SK-N-SH (cell line): ENCODE measurements around the gene ADAMTS9. TPM values are rescaled to one million over a fixed set of nuclear protein-coding genes. Genes with fewer than 3 reads are reported as not detected.

Experiments
- CTCF ChIA-PET: fragments of 300-600, 350-600 bp; formaldehyde crosslinking; extraction: SDS; loops from one replicate; lab custom pipeline; 2021; lab: Yijun Ruan, JAX
- POLR2A ChIA-PET: fragments of 350-600 bp; sonication (Branson Sonifier 250); formaldehyde crosslinking; extraction: SDS; loops from one replicate; lab custom pipeline; 2020; ENCODE audit warnings: antibody characterized with exemption, inconsistent platforms; lab: Yijun Ruan, JAX
- DNase-seq: peaks from one replicate; pipeline ENCODE4 v3.0.0; 2012
- H2AFZ ChIP-seq: fragments of 200-600 bp; sonication (generic); 2 replicates; pipeline ENCODE4 v1.8.1; 2016; ENCODE audit warnings: antibody characterized with exemption, mild to moderate bottlenecking, low read depth
- H3F3A ChIP-seq: fragments of 200-600 bp; sonication (generic); replicated peaks from 2 replicates; pipeline ENCODE3; 2016; ENCODE audit warnings: antibody characterized with exemption, mild to moderate bottlenecking; ENCODE audit not compliant: insufficient read depth
- H3K27ac ChIP-seq, 2 experiments: fragments of 200-500 bp in 1 of 2; fragments of 200-600 bp in 1 of 2; sonication (Bioruptor generic) in 1 of 2; sonication (generic), shearing (Covaris generic) in 1 of 2; 2 replicates each; pipeline versions ENCODE4 v1.5.1 to v1.6.1; 2014 to 2016; ENCODE audit warnings: low read depth in 2 of 2, inconsistent platforms in 1 of 2, low read length in 1 of 2, mild to moderate bottlenecking in 1 of 2, mixed read lengths in 1 of 2
- H3K27me3 ChIP-seq: fragments of 200-600 bp; sonication (generic), shearing (Covaris generic); 2 replicates; pipeline ENCODE4 v1.6.1; 2016; ENCODE audit warnings: mixed run types; ENCODE audit not compliant: insufficient read depth
- H3K36me3 ChIP-seq, 2 experiments: fragments of 200-500 bp in 1 of 2; fragments of 200-600 bp in 1 of 2; sonication (Bioruptor generic) in 1 of 2; sonication (generic) in 1 of 2; replicated peaks in 1 of 2; 2 replicates each; pipeline versions ENCODE3 to v1.5.1; 2014 to 2016; ENCODE audit warnings: low read length in 1 of 2, mild to moderate bottlenecking in 1 of 2; ENCODE audit not compliant: insufficient read depth in 2 of 2, control insufficient read depth in 1 of 2
- H3K4me1 ChIP-seq, 2 experiments: fragments of 200-500 bp in 1 of 2; fragments of 200-600 bp in 1 of 2; sonication (Bioruptor generic) in 1 of 2; sonication (generic), shearing (Covaris generic) in 1 of 2; 2 replicates each; pipeline versions ENCODE4 v1.5.1 to v1.6.1; 2014 to 2016; ENCODE audit warnings: low read depth in 1 of 2, low read length in 1 of 2, mixed run types in 1 of 2; ENCODE audit not compliant: insufficient read depth in 2 of 2, control insufficient read depth in 1 of 2
- H3K4me2 ChIP-seq: fragments of 200-600 bp; sonication (generic), shearing (Covaris generic); 2 replicates; pipeline ENCODE4 v1.6.1; 2017; ENCODE audit warnings: mixed run types
- H3K4me3 ChIP-seq, 2 experiments: fragments of 200-500 bp in 1 of 2; fragments of 200-600 bp in 1 of 2; sonication (Bioruptor generic) in 1 of 2; sonication (generic), shearing (Covaris generic) in 1 of 2; 2 replicates each; pipeline versions ENCODE4 v1.5.1 to v1.8.1; 2014 to 2016; ENCODE audit warnings: low read depth in 2 of 2, inconsistent platforms in 1 of 2, low read length in 1 of 2, mild to moderate bottlenecking in 1 of 2, mixed read lengths in 1 of 2, moderate library complexity in 1 of 2
- H3K79me2 ChIP-seq: fragments of 200-600 bp; sonication (generic); 2 replicates; pipeline ENCODE4 v1.8.1; 2017; ENCODE audit warnings: mild to moderate bottlenecking; ENCODE audit not compliant: insufficient read depth
- H3K9ac ChIP-seq: fragments of 200-600 bp; sonication (generic); 2 replicates; pipeline ENCODE4 v1.6.1; 2017; ENCODE audit warnings: mixed run types
- H3K9me2 ChIP-seq: fragments of 200-600 bp; sonication (generic); 2 replicates; pipeline ENCODE4 v1.6.1; 2017; ENCODE audit warnings: mixed run types
- H3K9me3 ChIP-seq: fragments of 200-600 bp; sonication (generic); 2 replicates; pipeline ENCODE4 v1.6.1; 2017; ENCODE audit warnings: mixed run types, mild to moderate bottlenecking, moderate library complexity
- H4K20me1 ChIP-seq: fragments of 200-600 bp; sonication (generic); 2 replicates; pipeline ENCODE4 v1.6.1; 2017; ENCODE audit warnings: mild to moderate bottlenecking, mixed run types; ENCODE audit not compliant: insufficient read depth
- CHD2 ChIP-seq: fragments of 150-350 bp; IDR thresholded peaks from 2 replicates; pipeline ENCODE4 v1.6.1; 2018; ENCODE audit warnings: low read length; ENCODE audit not compliant: partially characterized antibody
- EZH2phosphoT487 ChIP-seq: fragments of 200-600 bp; sonication (generic); IDR thresholded peaks from 2 replicates; pipeline ENCODE4 v1.6.1; 2017; ENCODE audit warnings: low read depth, mixed run types, mild to moderate bottlenecking, antibody characterized with exemption, moderate library complexity, borderline replicate concordance
- FOXM1 ChIP-seq: IDR thresholded peaks from 2 replicates; pipeline ENCODE4 v1.4.0; 2012; ENCODE audit warnings: low read depth, mild to moderate bottlenecking
- GABPA ChIP-seq: IDR thresholded peaks from 2 replicates; pipeline ENCODE4 v1.4.0; 2012; ENCODE audit warnings: low read depth, mild to moderate bottlenecking
- JUND ChIP-seq: IDR thresholded peaks from 2 replicates; pipeline ENCODE4 v1.4.0; 2012
- NFIC ChIP-seq: IDR thresholded peaks from 2 replicates; pipeline ENCODE4 v1.4.0; 2012; ENCODE audit warnings: borderline replicate concordance
- POLR2AphosphoS5 ChIP-seq: IDR thresholded peaks from 2 replicates; pipeline ENCODE4 v1.6.1; 2012; ENCODE audit warnings: low read depth, low read length
- RCOR1 ChIP-seq: fragments of 150-350 bp; IDR thresholded peaks from 2 replicates; pipeline ENCODE4 v1.6.1; 2017; ENCODE audit warnings: antibody characterized with exemption, low read length
- RFX5 ChIP-seq: IDR thresholded peaks from 2 replicates; pipeline ENCODE4 v1.6.1; 2012; ENCODE audit warnings: mild to moderate bottlenecking, improper control_type of control experiment, low read length
- SIN3A ChIP-seq: IDR thresholded peaks from 2 replicates; pipeline ENCODE4 v1.6.1; 2012; ENCODE audit warnings: low read depth, mild to moderate bottlenecking, low read length, moderate library complexity, borderline replicate concordance
- SMC3 ChIP-seq: IDR thresholded peaks from 2 replicates; pipeline ENCODE4 v1.6.1; 2012; ENCODE audit warnings: low read depth, low read length, improper control_type of control experiment
- TAF1 ChIP-seq: IDR thresholded peaks from 2 replicates; pipeline ENCODE4 v1.6.1; 2012; ENCODE audit warnings: low read depth, mild to moderate bottlenecking, low read length, moderate library complexity, borderline replicate concordance
- TCF12 ChIP-seq: IDR thresholded peaks from 2 replicates; pipeline ENCODE4 v1.4.0; 2012
- WGBS: methylation state at CpG from one replicate; pipeline ENCODE4 v1.1.6; 2017; ENCODE audit warnings: low lambda C conversion rate; 5-methylcytosine and 5-hydroxymethylcytosine counted together
- polyA plus RNA-seq, 3 experiments: library from polyadenylated mRNA; depleted of rRNA; stranded (reverse); fragments of >200 nt; gene quantifications; 2 replicates each; pipeline ENCODE4 v1.2.3, GENCODE V29; 2012
- TF ChIP-seq, protein P1 (sequence below): IDR thresholded peaks from 2 replicates; pipeline ENCODE4 v1.4.0; 2012; ENCODE audit warnings: low read depth, borderline replicate concordance
- TF ChIP-seq, protein P2 (sequence below): IDR thresholded peaks from 2 replicates; pipeline ENCODE4 v1.4.0; 2012; ENCODE audit warnings: low read depth
- TF ChIP-seq, protein P3 (sequence below): IDR thresholded peaks from 2 replicates; pipeline ENCODE4 v1.6.1; 2012; ENCODE audit warnings: mild to moderate bottlenecking, low read depth, low read length, moderate library complexity
- TF ChIP-seq, protein P4 (sequence below): IDR thresholded peaks from 2 replicates; pipeline ENCODE4; 2012
- TF ChIP-seq, protein P5 (sequence below): fragments of 150-350 bp; IDR thresholded peaks from 2 replicates; pipeline ENCODE4 v1.6.1; 2017; ENCODE audit warnings: antibody characterized with exemption, low read length, low read depth, borderline replicate concordance

The ADAMTS9 gene
- polyA plus RNA-seq, 1 of the 3 experiments (the other 2 are of a cell fraction), result 4.1 TPM

DNA sequence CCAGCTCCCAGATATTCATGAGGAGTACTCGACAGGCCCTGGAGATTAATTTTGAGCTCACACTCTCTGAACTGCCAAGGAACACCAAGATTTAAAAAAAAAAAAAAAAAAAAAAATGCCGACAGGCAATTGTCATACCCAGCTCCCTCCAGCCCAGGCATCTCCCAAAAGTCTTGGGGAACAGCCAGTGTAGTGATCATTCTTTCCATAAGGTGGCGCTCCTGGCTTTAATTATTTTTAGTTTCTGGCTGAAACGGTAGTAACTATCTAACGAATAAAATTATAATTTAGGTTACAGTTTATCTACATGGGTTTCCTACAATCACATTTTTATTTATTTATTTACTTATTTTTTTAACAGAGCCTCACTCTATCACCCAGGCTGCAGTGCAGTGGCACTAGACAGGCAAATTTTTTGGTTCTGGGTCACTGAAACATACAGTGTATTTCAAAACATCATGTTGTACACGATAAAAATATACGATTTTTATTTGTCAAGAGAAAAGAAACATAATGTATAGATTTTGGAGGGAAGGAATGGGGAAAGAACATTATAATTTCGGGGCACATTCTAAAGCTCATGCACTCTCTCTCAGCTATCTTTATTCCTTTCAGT, 157.3 kb downstream of the ADAMTS9 start (continued):
- no peak for TF ChIP-seq POLR2AphosphoS5
- TF ChIP-seq, protein P1, sequence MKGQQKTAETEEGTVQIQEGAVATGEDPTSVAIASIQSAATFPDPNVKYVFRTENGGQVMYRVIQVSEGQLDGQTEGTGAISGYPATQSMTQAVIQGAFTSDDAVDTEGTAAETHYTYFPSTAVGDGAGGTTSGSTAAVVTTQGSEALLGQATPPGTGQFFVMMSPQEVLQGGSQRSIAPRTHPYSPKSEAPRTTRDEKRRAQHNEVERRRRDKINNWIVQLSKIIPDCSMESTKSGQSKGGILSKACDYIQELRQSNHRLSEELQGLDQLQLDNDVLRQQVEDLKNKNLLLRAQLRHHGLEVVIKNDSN, result no peak
- TF ChIP-seq TAF1, result no peak
- TF ChIP-seq NFIC, result no peak
- TF ChIP-seq FOXM1, result no peak
- TF ChIP-seq GABPA, result no peak
- TF ChIP-seq EZH2phosphoT487, result no peak
- TF ChIP-seq, protein P2, sequence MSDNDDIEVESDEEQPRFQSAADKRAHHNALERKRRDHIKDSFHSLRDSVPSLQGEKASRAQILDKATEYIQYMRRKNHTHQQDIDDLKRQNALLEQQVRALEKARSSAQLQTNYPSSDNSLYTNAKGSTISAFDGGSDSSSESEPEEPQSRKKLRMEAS, result no peak
- TF ChIP-seq TCF12, result no peak
- peak; percentile 32 for TF ChIP-seq SMC3
- no peak for TF ChIP-seq RCOR1
- TF ChIP-seq, protein P3, sequence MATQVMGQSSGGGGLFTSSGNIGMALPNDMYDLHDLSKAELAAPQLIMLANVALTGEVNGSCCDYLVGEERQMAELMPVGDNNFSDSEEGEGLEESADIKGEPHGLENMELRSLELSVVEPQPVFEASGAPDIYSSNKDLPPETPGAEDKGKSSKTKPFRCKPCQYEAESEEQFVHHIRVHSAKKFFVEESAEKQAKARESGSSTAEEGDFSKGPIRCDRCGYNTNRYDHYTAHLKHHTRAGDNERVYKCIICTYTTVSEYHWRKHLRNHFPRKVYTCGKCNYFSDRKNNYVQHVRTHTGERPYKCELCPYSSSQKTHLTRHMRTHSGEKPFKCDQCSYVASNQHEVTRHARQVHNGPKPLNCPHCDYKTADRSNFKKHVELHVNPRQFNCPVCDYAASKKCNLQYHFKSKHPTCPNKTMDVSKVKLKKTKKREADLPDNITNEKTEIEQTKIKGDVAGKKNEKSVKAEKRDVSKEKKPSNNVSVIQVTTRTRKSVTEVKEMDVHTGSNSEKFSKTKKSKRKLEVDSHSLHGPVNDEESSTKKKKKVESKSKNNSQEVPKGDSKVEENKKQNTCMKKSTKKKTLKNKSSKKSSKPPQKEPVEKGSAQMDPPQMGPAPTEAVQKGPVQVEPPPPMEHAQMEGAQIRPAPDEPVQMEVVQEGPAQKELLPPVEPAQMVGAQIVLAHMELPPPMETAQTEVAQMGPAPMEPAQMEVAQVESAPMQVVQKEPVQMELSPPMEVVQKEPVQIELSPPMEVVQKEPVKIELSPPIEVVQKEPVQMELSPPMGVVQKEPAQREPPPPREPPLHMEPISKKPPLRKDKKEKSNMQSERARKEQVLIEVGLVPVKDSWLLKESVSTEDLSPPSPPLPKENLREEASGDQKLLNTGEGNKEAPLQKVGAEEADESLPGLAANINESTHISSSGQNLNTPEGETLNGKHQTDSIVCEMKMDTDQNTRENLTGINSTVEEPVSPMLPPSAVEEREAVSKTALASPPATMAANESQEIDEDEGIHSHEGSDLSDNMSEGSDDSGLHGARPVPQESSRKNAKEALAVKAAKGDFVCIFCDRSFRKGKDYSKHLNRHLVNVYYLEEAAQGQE, result no peak
- no peak for TF ChIP-seq JUND
- TF ChIP-seq, protein P4, sequence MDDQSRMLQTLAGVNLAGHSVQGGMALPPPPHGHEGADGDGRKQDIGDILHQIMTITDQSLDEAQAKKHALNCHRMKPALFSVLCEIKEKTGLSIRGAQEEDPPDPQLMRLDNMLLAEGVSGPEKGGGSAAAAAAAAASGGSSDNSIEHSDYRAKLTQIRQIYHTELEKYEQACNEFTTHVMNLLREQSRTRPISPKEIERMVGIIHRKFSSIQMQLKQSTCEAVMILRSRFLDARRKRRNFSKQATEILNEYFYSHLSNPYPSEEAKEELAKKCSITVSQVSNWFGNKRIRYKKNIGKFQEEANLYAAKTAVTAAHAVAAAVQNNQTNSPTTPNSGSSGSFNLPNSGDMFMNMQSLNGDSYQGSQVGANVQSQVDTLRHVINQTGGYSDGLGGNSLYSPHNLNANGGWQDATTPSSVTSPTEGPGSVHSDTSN, result no peak

DNA sequence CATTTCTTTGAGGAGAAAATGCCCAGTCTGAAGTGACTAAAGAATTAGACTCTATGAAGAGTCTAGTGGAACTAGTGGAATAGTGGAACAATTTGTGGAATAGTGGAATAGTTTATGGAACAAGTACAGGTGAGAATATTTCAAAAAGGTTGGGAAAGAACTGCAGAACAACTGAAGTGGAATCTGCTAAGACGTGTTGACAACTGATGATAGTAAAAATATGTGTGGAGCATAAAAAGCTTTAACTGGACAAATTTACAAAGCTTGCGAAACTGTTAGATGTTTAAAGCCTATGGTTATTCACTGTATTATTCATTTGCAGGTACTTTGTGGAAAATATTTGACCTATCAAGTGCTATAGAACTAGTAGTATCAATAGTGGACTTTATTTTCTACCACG, 164.5 kb downstream of the ADAMTS9 start:
- H3K27me3 ChIP-seq, result no peaks in the 10 kb centered on the region
- no peak overlapping the region for H3K4me3 ChIP-seq
- no peak for TF ChIP-seq SIN3A
- TF ChIP-seq, protein P5, sequence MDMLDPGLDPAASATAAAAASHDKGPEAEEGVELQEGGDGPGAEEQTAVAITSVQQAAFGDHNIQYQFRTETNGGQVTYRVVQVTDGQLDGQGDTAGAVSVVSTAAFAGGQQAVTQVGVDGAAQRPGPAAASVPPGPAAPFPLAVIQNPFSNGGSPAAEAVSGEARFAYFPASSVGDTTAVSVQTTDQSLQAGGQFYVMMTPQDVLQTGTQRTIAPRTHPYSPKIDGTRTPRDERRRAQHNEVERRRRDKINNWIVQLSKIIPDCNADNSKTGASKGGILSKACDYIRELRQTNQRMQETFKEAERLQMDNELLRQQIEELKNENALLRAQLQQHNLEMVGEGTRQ, result no peak
- TF ChIP-seq EZH2phosphoT487, result no peak
- no peak for TF ChIP-seq CHD2
- no peak for TF ChIP-seq NFIC
- TF ChIP-seq RFX5, result no peak
- no peak overlapping the region for H3K27ac ChIP-seq
- H3K4me1 ChIP-seq, result no peaks in the 10 kb centered on the region
- POLR2A ChIA-PET, result no interaction called here
- H3K79me2 ChIP-seq, result no peaks in the 10 kb centered on the region
- WGBS, result 55% methylated on average over 3 of the region's 3 CpGs
- no peaks in the 10 kb centered on the region for H4K20me1 ChIP-seq
- CTCF ChIA-PET, result interaction anchor here (0.8 to 4.0 kb wide), 4 partner anchors 9 to 916 kb away, joined by 3 to 22 read pairs (median 3); no protein-coding TSS in a partner anchor
- DNase-seq, result no peak
- H3K9ac ChIP-seq, result no peak overlapping the region
- H3K9me2 ChIP-seq, result no peaks in the 10 kb centered on the region
- no peak overlapping the region for H2AFZ ChIP-seq
- no peak overlapping the region for H3K4me2 ChIP-seq
- no peaks in the 10 kb centered on the region for H3F3A ChIP-seq
- H3K9me3 ChIP-seq, result peaks cover 13% of the 10 kb centered on the region; the same call in 1 of the 2 replicates
- peaks cover 19 to 43% of the 10 kb centered on the region in 2 experiments for H3K36me3 ChIP-seq
